ENCODE data around the gene CHRNA4.

DNA sequence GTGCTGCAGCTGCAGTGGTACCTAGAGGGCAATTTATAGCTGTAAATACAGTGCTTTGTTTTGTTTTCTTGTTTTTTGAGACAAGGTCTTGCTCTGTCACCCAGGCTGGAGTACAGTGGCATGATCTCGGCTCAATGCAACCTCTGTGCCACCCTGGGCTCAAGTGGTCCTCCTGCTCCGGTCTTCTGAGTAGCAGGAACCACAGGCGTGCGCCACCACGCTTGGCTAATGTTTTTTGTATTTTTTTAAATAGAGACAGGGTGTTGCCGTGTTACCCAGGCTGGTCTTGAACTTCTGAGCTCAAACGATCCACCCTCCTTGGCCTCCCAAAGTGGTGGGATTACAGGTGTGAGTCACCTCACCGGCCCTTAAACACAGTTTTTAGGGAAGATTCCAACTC lies 26.8 kb downstream of the CHRNA4 start:
- TF ChIP-seq, protein P1, sequence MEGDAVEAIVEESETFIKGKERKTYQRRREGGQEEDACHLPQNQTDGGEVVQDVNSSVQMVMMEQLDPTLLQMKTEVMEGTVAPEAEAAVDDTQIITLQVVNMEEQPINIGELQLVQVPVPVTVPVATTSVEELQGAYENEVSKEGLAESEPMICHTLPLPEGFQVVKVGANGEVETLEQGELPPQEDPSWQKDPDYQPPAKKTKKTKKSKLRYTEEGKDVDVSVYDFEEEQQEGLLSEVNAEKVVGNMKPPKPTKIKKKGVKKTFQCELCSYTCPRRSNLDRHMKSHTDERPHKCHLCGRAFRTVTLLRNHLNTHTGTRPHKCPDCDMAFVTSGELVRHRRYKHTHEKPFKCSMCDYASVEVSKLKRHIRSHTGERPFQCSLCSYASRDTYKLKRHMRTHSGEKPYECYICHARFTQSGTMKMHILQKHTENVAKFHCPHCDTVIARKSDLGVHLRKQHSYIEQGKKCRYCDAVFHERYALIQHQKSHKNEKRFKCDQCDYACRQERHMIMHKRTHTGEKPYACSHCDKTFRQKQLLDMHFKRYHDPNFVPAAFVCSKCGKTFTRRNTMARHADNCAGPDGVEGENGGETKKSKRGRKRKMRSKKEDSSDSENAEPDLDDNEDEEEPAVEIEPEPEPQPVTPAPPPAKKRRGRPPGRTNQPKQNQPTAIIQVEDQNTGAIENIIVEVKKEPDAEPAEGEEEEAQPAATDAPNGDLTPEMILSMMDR (conservative IDR thresholded peaks at IDR 0.05 in 1 of 2, IDR thresholded peaks at IDR 0.05 in 1 of 2; ENCODE audit: low read depth in 1 of 2, low read length in 2 of 2) = no peak
- TF ChIP-seq EZH2 (IDR thresholded peaks at IDR 0.05; ENCODE audit: low read length, missing control alignments) = no peak

Measured in fibroblast of lung (primary cell).